ENCODE data around the gene SAMD11. TPM values are rescaled to one million over a fixed set of nuclear protein-coding genes. Genes with fewer than 3 reads are reported as not detected.

The SAMD11 gene
- total and polyA plus RNA-seq, 2 of the 13 experiments (the other 11 are each of a cell fraction or from before 2014, with no cell fraction given) = 0.11 TPM; not detected in 1

- Histone ChIP-seq H3K4me2 (ENCODE audit: low read depth, low read length) (no peak overlapping the region), H3K27me3 (ENCODE audit: control insufficient read depth in 1 of 2, insufficient read depth in 2 of 2, low read length in 2 of 2) (peaks cover 36 to 86% of the 10 kb centered on the region in 2 experiments), H3K9ac (ENCODE audit: insufficient read depth, low read depth, low read length) (no peak overlapping the region), H3K4me3 (replicated peaks in 1 of 3; ENCODE audit: insufficient read depth in 1 of 3, low read depth in 2 of 3, low read length in 3 of 3) (no peak overlapping the region), H3K36me3 (replicated peaks in 1 of 2; ENCODE audit: control insufficient read depth in 1 of 2, insufficient read depth in 2 of 2, low read length in 2 of 2) (no peaks in the 10 kb centered on the region), H3K4me1 (ENCODE audit: insufficient read depth, low read length) (peaks cover 8% of the 10 kb centered on the region), H3K9me3 (ENCODE audit: low read length) (no peaks in the 10 kb centered on the region), H3K79me2 (ENCODE audit: insufficient read depth, low read length) (no peaks in the 10 kb centered on the region), H4K20me1 (ENCODE audit: insufficient read depth, low read length) (peaks cover 3% of the 10 kb centered on the region; the same call in 1 of the 2 replicates), H3K27ac (ENCODE audit: extremely low read length, insufficient read depth, low read length) (no peak overlapping the region), H2AFZ (ENCODE audit: low read length) (no peak overlapping the region)
- no peak for FAIRE-seq
- 58% methylated on average over 2 of the region's 10 CpGs for WGBS (ENCODE audit: low lambda C conversion rate)
- POLR2A ChIA-PET = no interaction called here
- no peak for ATAC-seq
- DNase-seq (ENCODE audit: low spot score) = no peak
- TF ChIP-seq ZNF652 (CRISPR knock-in tag; IDR thresholded peaks at IDR 0.05; ENCODE audit: borderline replicate concordance, low read depth) = no peak
- no peak for TF ChIP-seq CCDC6 (CRISPR knock-in tag; IDR thresholded peaks at IDR 0.05)
- in situ Hi-C loops (cut with HindIII; ENCODE audit: extremely low pct_ligation_motif_present, low pct_unique_long_range_greater_than_20kb) = no loop called here
- intact Hi-C loops (cut with micrococcal nuclease; ENCODE audit: unreplicated experiment) = no loop called here
- no TSS peak for BruUV-seq (replicated peaks)
- CTCF ChIA-PET (ENCODE audit: low intra/inter-chr PET ratio, low total read pairs) = no interaction called here
Measured at GRCh38 chr1:927748-928147, 4.0 kb downstream of the SAMD11 start.

DNA sequence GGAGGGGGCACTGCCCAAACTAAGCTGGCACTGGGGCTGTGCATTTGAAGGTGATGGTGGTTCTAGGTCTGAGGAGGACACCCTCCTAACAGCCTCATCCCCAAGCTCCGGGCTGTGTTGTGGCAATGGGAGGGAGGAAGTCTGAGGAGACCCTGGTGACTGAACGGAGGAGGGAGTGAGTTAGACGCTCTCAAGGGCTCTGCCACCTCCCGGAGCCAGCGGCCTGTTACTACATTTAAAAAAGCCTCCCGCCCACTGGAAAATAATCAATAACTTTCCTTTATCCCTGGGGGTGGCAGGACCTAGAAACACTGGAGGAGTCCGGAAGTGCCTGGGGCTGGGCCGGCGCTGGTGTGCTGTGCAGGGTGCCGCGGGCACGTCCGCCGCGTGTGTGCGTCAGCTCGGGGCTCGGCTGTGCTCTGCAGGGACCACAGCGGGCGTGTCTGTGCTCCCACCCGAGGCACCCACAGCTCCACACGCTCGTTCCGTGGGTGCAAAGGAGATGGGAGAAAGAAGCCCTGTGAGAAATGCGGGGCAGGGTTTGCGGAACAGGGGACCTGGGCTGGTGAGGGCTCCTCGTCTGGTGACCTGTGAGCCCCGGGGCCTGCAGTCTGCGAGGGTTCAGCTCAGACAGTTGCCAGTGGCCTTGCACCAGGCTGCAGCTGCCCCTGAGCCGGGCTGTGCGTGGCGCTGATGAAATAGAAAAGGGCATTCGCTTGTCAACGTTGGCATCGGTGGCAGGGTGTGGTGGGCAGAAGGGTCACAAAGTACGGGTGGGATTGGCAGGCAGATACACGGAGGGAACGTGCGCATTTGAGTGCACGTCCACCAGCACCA lies 5.3 kb downstream of the SAMD11 start:
- Histone ChIP-seq H3K27ac (ENCODE audit: extremely low read length, insufficient read depth, low read length) (no peak overlapping the region), H3K9me3 (ENCODE audit: low read length) (no peaks in the 10 kb centered on the region), H4K20me1 (ENCODE audit: insufficient read depth, low read length) (0 out of 2 replicates have a peak, but pooled peaks cover 3% of the 10 kb centered on the region), H3K9ac (ENCODE audit: insufficient read depth, low read depth, low read length) (no peak overlapping the region), H3K4me1 (ENCODE audit: insufficient read depth, low read length) (no peaks in the 10 kb centered on the region), H2AFZ (ENCODE audit: low read length) (no peak overlapping the region), H3K36me3 (replicated peaks in 1 of 2; ENCODE audit: control insufficient read depth in 1 of 2, insufficient read depth in 2 of 2, low read length in 2 of 2) (no peaks in the 10 kb centered on the region), H3K79me2 (ENCODE audit: insufficient read depth, low read length) (no peaks in the 10 kb centered on the region), H3K4me2 (ENCODE audit: low read depth, low read length) (no peak overlapping the region), H3K4me3 (replicated peaks in 1 of 3; ENCODE audit: insufficient read depth in 1 of 3, low read depth in 2 of 3, low read length in 3 of 3) (no peak overlapping the region; a peak in 1 of 6 replicates), H3K27me3 (ENCODE audit: control insufficient read depth in 1 of 2, insufficient read depth in 2 of 2, low read length in 2 of 2) (peaks cover 35 to 88% of the 10 kb centered on the region in 2 experiments)
- peak; percentile 23 for ATAC-seq
- DNase-seq (ENCODE audit: low spot score) = no peak
- POLR2A ChIA-PET = no interaction called here
- in situ Hi-C loops (cut with HindIII; ENCODE audit: extremely low pct_ligation_motif_present, low pct_unique_long_range_greater_than_20kb) = no loop called here
- CTCF ChIA-PET (ENCODE audit: low intra/inter-chr PET ratio, low total read pairs) = no interaction called here
- 13% methylated on average over 27 of the region's 40 CpGs for WGBS (ENCODE audit: low lambda C conversion rate)
- BruUV-seq (replicated peaks) = no TSS peak
- FAIRE-seq = no peak
- intact Hi-C loops (cut with micrococcal nuclease; ENCODE audit: unreplicated experiment) = no loop called here
- TF ChIP-seq GTF3A (CRISPR knock-in tag; conservative IDR thresholded peaks at IDR 0.05) (0 out of 2 replicates have a peak, but pooled peaks have one; percentile 15), ELF1 (CRISPR knock-in tag; IDR thresholded peaks at IDR 0.05) (peak; percentile 59), EED (CRISPR knock-in tag; IDR thresholded peaks at IDR 0.05) (peak; percentile 59; the same call in 1 of the 2 replicates), HNRNPL (IDR thresholded peaks at IDR 0.05; ENCODE audit: low read depth, low read length) (0 out of 2 replicates have a peak, but pooled peaks have one; percentile 42), GABPB1 (CRISPR knock-in tag; IDR thresholded peaks at IDR 0.05) (peak; percentile 51; the same call in 1 of the 2 replicates), ETV5 (CRISPR knock-in tag; IDR thresholded peaks at IDR 0.05; ENCODE audit: borderline replicate concordance) (peak; percentile 74; the same call in 1 of the 2 replicates)
- TF ChIP-seq, protein P1, sequence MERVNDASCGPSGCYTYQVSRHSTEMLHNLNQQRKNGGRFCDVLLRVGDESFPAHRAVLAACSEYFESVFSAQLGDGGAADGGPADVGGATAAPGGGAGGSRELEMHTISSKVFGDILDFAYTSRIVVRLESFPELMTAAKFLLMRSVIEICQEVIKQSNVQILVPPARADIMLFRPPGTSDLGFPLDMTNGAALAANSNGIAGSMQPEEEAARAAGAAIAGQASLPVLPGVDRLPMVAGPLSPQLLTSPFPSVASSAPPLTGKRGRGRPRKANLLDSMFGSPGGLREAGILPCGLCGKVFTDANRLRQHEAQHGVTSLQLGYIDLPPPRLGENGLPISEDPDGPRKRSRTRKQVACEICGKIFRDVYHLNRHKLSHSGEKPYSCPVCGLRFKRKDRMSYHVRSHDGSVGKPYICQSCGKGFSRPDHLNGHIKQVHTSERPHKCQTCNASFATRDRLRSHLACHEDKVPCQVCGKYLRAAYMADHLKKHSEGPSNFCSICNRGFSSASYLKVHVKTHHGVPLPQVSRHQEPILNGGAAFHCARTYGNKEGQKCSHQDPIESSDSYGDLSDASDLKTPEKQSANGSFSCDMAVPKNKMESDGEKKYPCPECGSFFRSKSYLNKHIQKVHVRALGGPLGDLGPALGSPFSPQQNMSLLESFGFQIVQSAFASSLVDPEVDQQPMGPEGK (CRISPR knock-in tag; IDR thresholded peaks at IDR 0.05) = peak; percentile 27; the same call in 1 of the 2 replicates
- TF ChIP-seq, protein P2, sequence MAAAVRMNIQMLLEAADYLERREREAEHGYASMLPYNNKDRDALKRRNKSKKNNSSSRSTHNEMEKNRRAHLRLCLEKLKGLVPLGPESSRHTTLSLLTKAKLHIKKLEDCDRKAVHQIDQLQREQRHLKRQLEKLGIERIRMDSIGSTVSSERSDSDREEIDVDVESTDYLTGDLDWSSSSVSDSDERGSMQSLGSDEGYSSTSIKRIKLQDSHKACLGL (CRISPR knock-in tag; IDR thresholded peaks at IDR 0.05) = no peak

Data from HepG2 (cell line).